ENCODE data around the gene ARHGEF28.
A peak's percentile ranks its signal among the peaks of the same experiment; 100 is the strongest.

The ARHGEF28 gene

GRCh38 chr5:73938280-73938937, 312.4 kb downstream of the ARHGEF28 start:
- DNase-seq (ENCODE audit: low read depth, low spot score): peak; percentile 21

GRCh38 chr5:73938938-73939320, 312.9 kb downstream of the ARHGEF28 start:
- no peak for DNase-seq (ENCODE audit: low read depth, low spot score)

GRCh38 chr5:73939557-73939956, 313.6 kb downstream of the ARHGEF28 start:
- no peak for DNase-seq (ENCODE audit: low read depth, low spot score)

GRCh38 chr5:73940026-73940425, 314.0 kb downstream of the ARHGEF28 start:
- no peak for DNase-seq (ENCODE audit: low read depth, low spot score)

GRCh38 chr5:73940801-73941200, 314.8 kb downstream of the ARHGEF28 start:
- DNase-seq (ENCODE audit: low read depth, low spot score): no peak

GRCh38 chr5:73942783-73943182, 316.8 kb downstream of the ARHGEF28 start:
- no peak for DNase-seq (ENCODE audit: low read depth, low spot score)

GRCh38 chr5:73943397-73943796, 317.4 kb downstream of the ARHGEF28 start:
- DNase-seq (ENCODE audit: low read depth, low spot score): no peak

- DNase-seq (ENCODE audit: low read depth, low spot score): no peak
Measured at GRCh38 chr5:73944581-73944980, 318.6 kb downstream of the ARHGEF28 start.

- DNase-seq (ENCODE audit: low read depth, low spot score): no peak
Measured at GRCh38 chr5:73945505-73945904, 319.5 kb downstream of the ARHGEF28 start.

GRCh38 chr5:73946278-73946677, 320.3 kb downstream of the ARHGEF28 start:
- no peak for DNase-seq (ENCODE audit: low read depth, low spot score)

GRCh38 chr5:73946919-73947602, 321.1 kb downstream of the ARHGEF28 start:
- no peak for DNase-seq (ENCODE audit: low read depth, low spot score)

- no peak for DNase-seq (ENCODE audit: low read depth, low spot score)
Measured at GRCh38 chr5:73947906-73948640, 322.1 kb downstream of the ARHGEF28 start.

GRCh38 chr5:73948720-73949119, 322.7 kb downstream of the ARHGEF28 start:
- no peak for DNase-seq (ENCODE audit: low read depth, low spot score)

- no peak for DNase-seq (ENCODE audit: low read depth, low spot score)
Measured at GRCh38 chr5:73950441-73950873, 324.5 kb downstream of the ARHGEF28 start.

- DNase-seq (ENCODE audit: low read depth, low spot score): no peak
Measured at GRCh38 chr5:73950912-73951430, 325.0 kb downstream of the ARHGEF28 start.

GRCh38 chr5:73952872-73953271, 326.9 kb downstream of the ARHGEF28 start:
- DNase-seq (ENCODE audit: low read depth, low spot score): no peak

GRCh38 chr5:73954381-73954780, 328.4 kb downstream of the ARHGEF28 start:
- DNase-seq (ENCODE audit: low read depth, low spot score): no peak

- no peak for DNase-seq (ENCODE audit: low read depth, low spot score)
Measured at GRCh38 chr5:73955271-73955846, 329.4 kb downstream of the ARHGEF28 start.

- no peak for DNase-seq (ENCODE audit: low read depth, low spot score)
Measured at GRCh38 chr5:73957397-73958001, 331.5 kb downstream of the ARHGEF28 start.

- no peak for DNase-seq (ENCODE audit: low read depth, low spot score)
Measured at GRCh38 chr5:73958037-73958436, 332.0 kb downstream of the ARHGEF28 start.

GRCh38 chr5:73960023-73960422, 334.0 kb downstream of the ARHGEF28 start:
- no peak for DNase-seq (ENCODE audit: low read depth, low spot score)

- no peak for DNase-seq (ENCODE audit: low read depth, low spot score)
Measured at GRCh38 chr5:73960426-73960825, 334.4 kb downstream of the ARHGEF28 start.
